NCI-H526 treated with DMSO at 0.1 percent for 48 hours (cell line): ENCODE data around the gene FGF1.
"Not testable (repeated sequence)": the region's sequence is repeated elsewhere in the genome, so short reads cannot be mapped to it uniquely, and the experiment has no call there.

ENCODE experiments used
- DNase-seq: peaks from one replicate; lab custom pipeline; 2025; lab: John Stamatoyannopoulos, UW

Gene FGF1

DNA sequence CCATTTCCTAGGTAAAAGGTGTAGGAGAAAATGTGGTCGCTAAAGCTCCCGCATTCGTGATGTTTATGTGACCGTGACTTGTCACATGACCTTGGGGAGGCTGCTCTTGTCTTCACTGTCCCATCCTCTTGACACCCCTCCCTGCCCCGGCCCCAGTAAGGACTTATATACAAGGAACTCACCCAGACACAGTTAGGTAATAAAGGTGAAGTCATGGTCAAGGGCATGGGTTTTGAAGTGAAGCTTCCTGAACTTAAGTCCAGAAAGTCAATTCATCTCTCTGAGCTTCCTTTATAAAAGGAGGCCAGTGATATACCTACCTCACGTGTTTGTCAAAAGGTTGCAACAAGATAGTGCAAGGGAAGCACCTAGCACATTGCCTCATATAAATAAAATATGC lies 17.6 kb downstream of the FGF1 start:
- DNase-seq = no peak

DNA sequence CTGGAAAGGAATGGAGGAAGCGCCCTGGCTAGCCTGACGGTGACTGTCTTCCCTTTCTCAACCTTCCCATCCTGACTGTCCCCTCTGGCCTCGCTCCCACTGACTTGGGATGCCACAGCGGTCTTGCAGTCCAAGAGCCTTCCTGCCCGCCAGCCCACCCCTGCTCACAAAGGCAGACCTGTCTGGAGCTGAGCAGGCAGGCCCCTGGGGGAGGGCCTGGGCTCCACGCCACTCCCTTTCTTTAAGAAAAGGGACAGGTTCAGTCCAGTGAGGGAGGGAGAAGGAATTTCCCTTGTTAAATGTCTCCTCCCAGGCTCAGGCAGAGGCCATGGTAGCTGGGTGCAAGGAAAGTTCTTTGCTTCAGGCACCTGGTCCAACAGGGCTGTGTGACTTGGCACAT lies 18.1 kb downstream of the FGF1 start:
- DNase-seq = no peak

GRCh38 chr5:142664636-142665035 lies 21.3 kb downstream of the FGF1 start:
- DNase-seq = no peak

GRCh38 chr5:142664067-142664466 lies 21.8 kb downstream of the FGF1 start:
- DNase-seq = no peak

DNA sequence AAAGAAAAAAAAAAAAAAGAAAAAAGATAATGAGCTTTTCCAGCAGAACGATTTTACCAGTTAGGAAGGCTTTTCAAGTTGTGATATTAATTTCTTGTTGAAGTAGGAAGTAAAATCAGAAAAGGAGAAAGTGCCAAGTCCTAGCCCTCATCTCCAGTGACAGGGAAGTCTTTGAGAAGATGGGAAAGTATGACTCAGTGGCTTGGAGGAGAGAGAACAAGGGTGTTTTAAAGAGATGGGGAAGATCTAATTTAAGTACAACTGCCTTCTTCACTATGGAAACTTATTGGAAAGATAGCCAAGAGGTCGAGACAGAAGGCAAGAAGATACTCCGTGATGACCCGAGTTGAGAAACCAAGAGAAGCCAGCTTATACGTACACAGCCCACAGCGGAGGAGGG lies 22.6 kb downstream of the FGF1 start:
- DNase-seq = no peak

DNA sequence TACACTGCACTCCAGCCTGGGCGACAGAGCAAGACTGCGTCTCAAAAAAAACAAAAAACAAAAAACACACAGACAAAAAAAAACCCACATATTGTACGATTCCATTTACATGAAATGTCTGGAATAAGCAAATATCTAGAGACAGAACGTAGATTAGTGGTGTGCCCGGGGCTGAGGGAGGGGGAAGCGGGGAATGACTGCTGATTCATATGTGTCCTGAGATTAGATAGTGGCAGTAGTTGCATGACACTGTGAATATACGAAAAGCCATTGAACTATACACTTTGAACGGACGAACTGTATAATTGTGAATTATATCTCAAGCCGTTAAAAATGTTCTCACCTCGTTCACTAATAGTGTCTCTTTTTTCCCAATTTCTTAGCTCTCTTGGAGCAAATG lies 23.9 kb downstream of the FGF1 start:
- no peak for DNase-seq

- no peak for DNase-seq
Measured at GRCh38 chr5:142661143-142661542, 24.7 kb downstream of the FGF1 start.

DNA sequence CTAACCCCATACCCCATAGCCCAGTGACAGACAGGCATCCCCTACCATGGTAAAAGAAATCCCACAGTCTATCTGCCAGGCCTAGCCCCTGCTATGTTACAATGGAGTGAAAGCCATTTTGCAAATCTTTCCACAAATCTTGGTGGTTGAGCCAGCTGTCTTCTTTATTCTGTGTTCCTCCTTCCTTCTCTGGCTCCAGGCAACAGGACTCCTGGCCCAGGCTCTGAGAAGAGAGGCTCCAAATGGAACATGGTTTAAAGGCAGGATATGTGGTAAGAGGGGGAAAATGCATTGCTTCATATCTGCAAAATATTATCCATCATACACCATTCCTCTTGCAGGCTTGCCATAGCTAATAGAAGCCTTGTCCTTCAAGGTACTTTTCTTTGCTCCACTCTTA lies 25.2 kb downstream of the FGF1 start:
- DNase-seq = no peak

DNA sequence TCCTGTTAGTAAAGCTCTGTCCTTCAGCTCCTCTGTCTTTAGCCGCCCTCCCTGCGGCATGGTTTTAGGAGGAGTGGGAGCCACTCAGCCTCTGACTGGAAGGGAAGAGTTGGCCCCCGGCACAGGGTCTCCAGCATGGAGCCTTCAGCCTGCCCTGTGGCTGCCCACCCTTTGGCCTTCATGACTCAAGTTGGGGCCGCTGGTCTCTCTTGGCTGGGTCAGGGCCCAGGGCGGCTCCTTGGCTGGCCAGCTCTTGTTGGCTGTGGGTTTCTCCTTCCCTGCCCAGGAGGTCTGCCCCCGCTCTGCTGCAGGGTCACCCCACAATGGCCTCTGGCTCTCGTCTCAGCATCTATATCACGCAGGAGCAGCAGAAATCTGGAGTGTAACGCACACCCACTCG lies 25.7 kb downstream of the FGF1 start:
- DNase-seq = no peak

DNA sequence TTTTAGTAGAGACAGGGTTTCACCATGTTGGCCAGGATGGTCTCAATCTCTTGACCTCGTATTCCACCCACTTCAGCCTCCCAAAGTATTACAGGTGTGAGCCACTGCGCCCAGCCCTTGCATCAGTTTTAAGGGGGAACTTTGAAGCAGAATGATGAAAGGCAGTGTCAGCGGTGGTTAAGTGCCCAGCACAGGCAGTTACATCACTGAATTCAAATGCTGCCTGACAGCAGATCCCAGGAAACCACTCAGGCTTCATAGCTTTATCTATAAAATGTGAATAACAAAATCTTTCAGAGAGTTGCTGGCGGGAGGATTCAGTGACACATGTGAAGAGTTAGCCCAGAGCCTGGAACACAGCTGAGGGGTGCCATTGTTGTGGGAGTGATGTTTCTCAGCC lies 26.5 kb downstream of the FGF1 start:
- no peak for DNase-seq

DNA sequence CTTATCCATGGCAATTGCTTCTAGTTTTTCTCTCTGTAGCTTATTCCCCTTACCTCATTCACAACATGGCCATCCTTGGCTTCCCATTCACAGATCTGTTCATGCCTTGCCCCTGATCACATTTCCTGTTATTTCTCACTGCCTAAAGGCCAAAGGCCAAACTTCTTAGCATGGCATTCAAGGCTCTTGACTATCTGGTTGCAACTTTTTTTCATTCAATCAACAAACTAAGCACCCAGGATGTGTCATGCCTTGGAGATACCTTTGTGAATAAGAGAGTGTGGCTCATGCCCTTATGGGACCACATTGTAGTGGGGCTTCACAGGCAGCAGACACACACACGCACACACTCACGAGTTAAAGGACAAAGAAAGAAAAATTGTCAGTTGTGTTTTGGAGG lies 27.6 kb downstream of the FGF1 start:
- DNase-seq = no peak

GRCh38 chr5:142657446-142657845 lies 28.4 kb downstream of the FGF1 start:
- DNase-seq = no peak

GRCh38 chr5:142655339-142656267 lies 30.3 kb downstream of the FGF1 start:
- peak; percentile 37 for DNase-seq

GRCh38 chr5:142654578-142655058 lies 31.3 kb downstream of the FGF1 start:
- DNase-seq = no peak

DNA sequence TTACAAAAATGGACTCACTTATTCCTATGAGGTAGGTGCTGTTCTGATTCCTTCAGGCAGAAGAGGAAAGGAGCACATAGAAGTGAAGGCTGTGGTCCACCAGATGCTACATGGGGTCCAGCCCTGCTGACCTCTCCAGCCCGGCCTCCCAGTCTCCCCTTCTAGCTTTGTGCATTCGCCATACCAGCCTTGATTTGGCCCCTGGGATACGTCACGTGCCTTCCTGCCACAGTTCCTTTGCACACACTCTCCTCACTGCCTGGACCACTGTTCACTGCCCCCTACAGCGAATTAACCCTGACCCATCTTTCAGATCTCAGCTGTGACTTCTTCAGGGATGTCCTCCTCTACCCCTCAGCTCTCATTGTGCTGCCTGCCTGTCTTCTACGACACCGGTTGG lies 32.6 kb downstream of the FGF1 start:
- no peak for DNase-seq

DNA sequence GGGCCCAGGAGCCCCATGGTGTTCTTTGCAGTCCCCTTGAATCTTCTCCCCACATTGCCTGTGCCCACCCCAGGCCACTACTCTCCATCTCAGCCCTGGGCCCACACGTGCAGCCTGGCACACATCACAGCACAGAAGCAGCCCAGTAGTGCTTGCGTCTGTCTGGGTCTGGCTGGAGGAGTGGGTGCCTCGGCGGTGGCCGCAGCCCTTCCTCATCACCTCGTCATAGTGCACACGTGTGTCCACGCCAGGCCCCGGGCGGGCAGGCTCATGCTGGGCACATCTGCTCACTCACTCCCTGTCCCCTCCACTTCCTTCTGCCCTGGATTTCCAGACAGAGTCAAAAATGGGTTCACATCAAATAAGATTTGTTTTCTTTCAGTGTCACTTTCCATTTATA lies 33.3 kb downstream of the FGF1 start:
- no peak for DNase-seq

GRCh38 chr5:142650881-142651280 lies 35.0 kb downstream of the FGF1 start:
- DNase-seq = no peak

GRCh38 chr5:142650060-142650459 lies 35.8 kb downstream of the FGF1 start:
- DNase-seq = no peak

DNA sequence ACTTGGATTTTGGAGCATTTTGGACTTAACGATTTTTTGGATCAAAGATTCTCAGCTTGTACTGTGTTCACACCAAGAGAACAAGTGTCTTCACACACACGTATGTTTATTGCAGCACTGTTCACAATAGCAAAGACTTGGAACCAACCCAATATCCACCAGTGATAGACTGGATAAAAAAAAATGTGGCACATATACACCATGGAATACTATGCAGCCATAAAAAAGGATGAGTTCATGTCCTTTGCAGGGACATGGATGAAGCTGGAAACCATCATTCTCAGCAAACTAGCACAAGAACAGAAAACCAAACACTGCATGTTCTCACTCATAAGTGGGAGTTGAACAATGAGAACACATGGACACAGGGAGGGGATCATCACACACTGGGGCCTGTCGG lies 37.8 kb downstream of the FGF1 start:
- DNase-seq = not testable (repeated sequence)

DNA sequence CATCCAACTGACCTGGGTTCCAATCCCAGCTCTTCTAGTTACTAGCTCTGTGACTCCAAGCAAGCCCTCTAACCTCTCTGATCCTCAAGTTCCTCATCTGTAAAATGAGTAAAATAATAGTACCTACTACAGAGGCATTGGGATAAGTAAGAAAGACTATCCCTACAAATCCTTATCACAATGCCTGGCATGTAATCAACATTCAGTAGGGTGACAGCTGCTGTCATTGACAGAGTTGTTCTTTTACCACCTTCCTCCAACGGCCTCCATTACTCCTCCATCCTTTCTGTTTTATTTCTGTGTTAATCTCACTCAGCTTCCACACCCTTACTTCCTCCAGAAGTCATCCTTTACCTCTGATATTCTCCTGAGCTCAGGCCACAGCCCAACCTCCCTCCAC lies 40.4 kb downstream of the FGF1 start:
- no peak for DNase-seq

DNA sequence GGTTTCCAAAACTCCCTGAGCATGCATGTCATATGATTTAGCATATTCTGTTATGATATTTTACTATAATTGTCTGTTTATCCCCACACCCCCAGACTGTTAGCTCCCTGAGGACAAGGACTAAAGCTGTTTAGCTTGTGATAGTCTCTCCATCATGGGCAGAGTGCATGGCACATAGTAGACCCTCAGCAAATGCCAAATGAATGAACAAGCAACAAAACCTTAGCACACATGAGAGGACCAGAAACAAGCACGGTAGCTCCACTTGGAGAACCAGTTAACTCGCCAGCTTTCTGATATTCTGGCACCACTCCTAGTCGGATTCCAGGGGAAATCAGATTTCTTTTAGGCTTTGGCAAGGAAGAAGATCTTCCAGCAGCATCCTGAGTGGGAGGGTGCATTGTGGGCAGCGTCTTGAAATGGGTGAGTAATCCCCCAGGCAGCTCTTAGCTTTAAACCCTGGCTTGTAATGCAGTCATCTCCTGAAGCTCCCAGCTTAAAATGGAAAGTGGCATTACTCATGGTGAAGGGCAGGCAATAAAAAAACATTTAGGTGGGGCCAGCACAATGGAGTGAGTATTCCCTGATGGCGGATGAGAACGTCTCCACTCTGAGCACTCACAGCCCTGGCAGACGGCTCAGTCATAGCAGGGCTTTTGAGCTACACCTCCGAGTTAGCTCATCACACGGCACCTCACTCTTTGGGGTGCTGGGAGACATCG lies 41.1 kb downstream of the FGF1 start:
- DNase-seq = no peak

GRCh38 chr5:142644127-142644526 lies 41.8 kb downstream of the FGF1 start:
- DNase-seq = no peak

DNA sequence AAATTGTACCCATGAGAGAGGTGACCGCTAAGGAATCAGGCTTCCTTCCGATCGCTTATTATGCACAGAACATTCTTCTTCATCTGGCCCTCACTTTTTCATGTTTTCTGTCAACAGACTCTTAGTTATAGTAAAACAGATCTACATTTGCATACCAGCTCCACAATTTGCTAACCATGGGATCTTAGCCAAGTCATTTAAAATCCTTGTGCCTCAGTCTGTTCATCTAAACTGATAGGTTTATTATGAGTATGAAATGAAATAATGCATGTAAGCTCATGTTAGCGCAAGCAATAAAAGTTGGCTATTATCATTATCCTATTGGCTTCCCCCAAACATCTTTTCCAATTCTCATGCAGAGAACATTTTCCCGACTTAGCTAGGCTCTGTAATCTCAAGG lies 42.3 kb downstream of the FGF1 start:
- DNase-seq = no peak
